ENCODE measurements around the gene BCAS4.

Gene BCAS4

GRCh38 chr20:50895111-50895830 is 100.4 kb downstream of the BCAS4 start:
- no peak overlapping the region for H3K4me3 ChIP-seq (ENCODE audit: low read length)
- H4K20me1 ChIP-seq (ENCODE audit: insufficient read depth, low read length) = peaks cover 51% of the 10 kb centered on the region
- peaks cover 81% of the 10 kb centered on the region for H3K36me3 ChIP-seq (replicated peaks; ENCODE audit: low read depth, low read length)
- no peak overlapping the region for H3K4me2 ChIP-seq (ENCODE audit: low read length)
- H2AFZ ChIP-seq (ENCODE audit: low read depth, low read length) = no peak overlapping the region
- no peak overlapping the region for H3K27ac ChIP-seq (ENCODE audit: low read length)
- peaks cover 44% of the 10 kb centered on the region for H3K4me1 ChIP-seq (ENCODE audit: low read length)
- no peaks in the 10 kb centered on the region for H3K9me3 ChIP-seq (ENCODE audit: insufficient read depth, low read length)
- H3K79me2 ChIP-seq (ENCODE audit: low read length) = peaks cover 66% of the 10 kb centered on the region
- H3K9ac ChIP-seq (ENCODE audit: low read length) = no peak overlapping the region
- TF ChIP-seq EZH2phosphoT487 (IDR thresholded peaks at IDR 0.05; ENCODE audit: low read depth) = no peak
- TF ChIP-seq CTCF (IDR thresholded peaks at IDR 0.05; ENCODE audit: low read depth, low read length) = no peak
- H3K27me3 ChIP-seq (ENCODE audit: low read depth, low read length) = no peaks in the 10 kb centered on the region

DNA sequence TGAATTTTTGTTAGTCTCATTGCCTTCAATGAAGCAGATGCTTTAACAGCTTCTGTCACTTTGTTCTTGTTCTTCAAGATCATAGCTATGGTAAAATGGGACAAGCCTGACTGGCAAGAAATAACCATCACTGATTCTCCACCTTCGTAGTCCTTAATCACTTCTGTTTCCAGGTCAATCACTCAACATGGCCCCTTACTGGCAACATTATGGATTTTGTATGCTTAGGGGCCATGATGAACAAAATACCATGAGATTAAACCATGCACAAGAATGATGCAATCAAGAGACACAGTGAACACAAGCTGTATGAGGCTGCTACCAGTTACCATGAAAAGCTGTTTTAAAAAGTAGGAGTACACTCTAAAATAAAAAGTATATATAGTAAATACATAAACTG is 103.6 kb downstream of the BCAS4 start:
- no peak overlapping the region for H2AFZ ChIP-seq (ENCODE audit: low read depth, low read length)
- H3K27ac ChIP-seq (ENCODE audit: low read length) = no peak overlapping the region
- no peak overlapping the region for H3K4me2 ChIP-seq (ENCODE audit: low read length)
- TF ChIP-seq EZH2phosphoT487 (IDR thresholded peaks at IDR 0.05; ENCODE audit: low read depth) (no peak), CTCF (IDR thresholded peaks at IDR 0.05; ENCODE audit: low read depth, low read length) (no peak)
- no peak overlapping the region for H3K4me3 ChIP-seq (ENCODE audit: low read length)
- no peak overlapping the region for H3K9ac ChIP-seq (ENCODE audit: low read length)
- no peaks in the 10 kb centered on the region for H3K27me3 ChIP-seq (ENCODE audit: low read depth, low read length)
- H3K36me3 ChIP-seq (replicated peaks; ENCODE audit: low read depth, low read length) = peaks cover 81% of the 10 kb centered on the region
- peaks cover 52% of the 10 kb centered on the region for H4K20me1 ChIP-seq (ENCODE audit: insufficient read depth, low read length)
- peaks cover 71% of the 10 kb centered on the region for H3K79me2 ChIP-seq (ENCODE audit: low read length)
- peaks cover 22% of the 10 kb centered on the region for H3K4me1 ChIP-seq (ENCODE audit: low read length)
- no peaks in the 10 kb centered on the region for H3K9me3 ChIP-seq (ENCODE audit: insufficient read depth, low read length)

- no peak overlapping the region for H3K4me3 ChIP-seq (ENCODE audit: low read length)
- H2AFZ ChIP-seq (ENCODE audit: low read depth, low read length) = no peak overlapping the region
- H3K27me3 ChIP-seq (ENCODE audit: low read depth, low read length) = no peaks in the 10 kb centered on the region
- no peak for TF ChIP-seq CTCF (IDR thresholded peaks at IDR 0.05; ENCODE audit: low read depth, low read length)
- TF ChIP-seq EZH2phosphoT487 (IDR thresholded peaks at IDR 0.05; ENCODE audit: low read depth) = no peak
- H3K9ac ChIP-seq (ENCODE audit: low read length) = no peak overlapping the region
- H3K36me3 ChIP-seq (replicated peaks; ENCODE audit: low read depth, low read length) = peaks cover 80% of the 10 kb centered on the region
- H3K4me2 ChIP-seq (ENCODE audit: low read length) = no peak overlapping the region
- no peak overlapping the region for H3K27ac ChIP-seq (ENCODE audit: low read length)
- peaks cover 60% of the 10 kb centered on the region for H4K20me1 ChIP-seq (ENCODE audit: insufficient read depth, low read length)
- H3K9me3 ChIP-seq (ENCODE audit: insufficient read depth, low read length) = no peaks in the 10 kb centered on the region
- peaks cover 81% of the 10 kb centered on the region for H3K79me2 ChIP-seq (ENCODE audit: low read length)
- peaks cover 4% of the 10 kb centered on the region; the same call in 1 of the 2 replicates for H3K4me1 ChIP-seq (ENCODE audit: low read length)
Observed at GRCh38 chr20:50900261-50900660, 105.4 kb downstream of the BCAS4 start.

DNA sequence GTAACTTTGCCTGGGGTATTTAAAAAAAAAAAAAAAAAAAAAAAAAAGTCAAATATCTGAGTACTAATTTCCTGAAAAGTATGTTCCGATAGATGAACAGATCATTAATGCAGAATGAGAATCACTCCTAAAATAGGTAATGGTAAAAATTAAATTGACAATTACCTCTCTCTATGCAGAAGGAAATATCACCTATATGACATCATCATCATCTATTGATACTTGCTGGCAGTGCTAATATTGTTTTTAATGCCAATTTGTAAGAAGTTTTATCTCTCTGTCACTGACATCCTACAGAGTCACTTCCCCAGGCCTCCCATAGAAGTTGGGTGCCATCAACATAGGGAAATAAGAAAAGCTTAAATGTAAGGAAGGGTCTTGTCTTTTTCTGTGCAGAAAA is 106.4 kb downstream of the BCAS4 start:
- H3K4me2 ChIP-seq (ENCODE audit: low read length) = no peak overlapping the region
- H3K27ac ChIP-seq (ENCODE audit: low read length) = no peak overlapping the region
- no peak overlapping the region for H2AFZ ChIP-seq (ENCODE audit: low read depth, low read length)
- TF ChIP-seq CTCF (IDR thresholded peaks at IDR 0.05; ENCODE audit: low read depth, low read length) (no peak), EZH2phosphoT487 (IDR thresholded peaks at IDR 0.05; ENCODE audit: low read depth) (no peak)
- H3K9ac ChIP-seq (ENCODE audit: low read length) = no peak overlapping the region
- no peak overlapping the region for H3K4me3 ChIP-seq (ENCODE audit: low read length)
- no peaks in the 10 kb centered on the region for H3K4me1 ChIP-seq (ENCODE audit: low read length)
- H3K79me2 ChIP-seq (ENCODE audit: low read length) = peaks cover 88% of the 10 kb centered on the region
- peaks cover 80% of the 10 kb centered on the region for H3K36me3 ChIP-seq (replicated peaks; ENCODE audit: low read depth, low read length)
- no peaks in the 10 kb centered on the region for H3K9me3 ChIP-seq (ENCODE audit: insufficient read depth, low read length)
- H4K20me1 ChIP-seq (ENCODE audit: insufficient read depth, low read length) = peaks cover 71% of the 10 kb centered on the region
- no peaks in the 10 kb centered on the region for H3K27me3 ChIP-seq (ENCODE audit: low read depth, low read length)

Data from OCI-LY3 (cell line).